Transverse colon (tissue), 4 donors: ENCODE results near the gene TTPAL. TPM values are rescaled to one million over a fixed set of nuclear protein-coding genes. Genes with fewer than 3 reads are reported as not detected.

Experiments
- DNase-seq: peaks from one replicate; pipeline ENCODE4 v3.0.0-alpha.2; 2019
- H3K27ac ChIP-seq, 4 donors: fragments of 200-600 bp; sonication (generic); 2 replicates each; pipeline ENCODE4 v1.5.1; 2016 to 2018; ENCODE audit warnings: inconsistent platforms in 4 of 4
- H3K27me3 ChIP-seq: fragments of 200-600 bp; sonication (generic); 2 replicates; pipeline ENCODE4 v1.5.1; 2017; ENCODE audit warnings: inconsistent platforms
- H3K36me3 ChIP-seq, 4 donors: fragments of 200-600 bp; sonication (generic); 2 replicates each; pipeline ENCODE4 v1.5.1; 2017 to 2019; ENCODE audit warnings: inconsistent platforms in 4 of 4
- H3K4me1 ChIP-seq, 4 donors: fragments of 200-600 bp; sonication (generic); 2 replicates each; pipeline ENCODE4 v1.5.1; 2017 to 2020; ENCODE audit warnings: inconsistent platforms in 4 of 4
- H3K4me3 ChIP-seq, 4 donors: fragments of 200-600 bp; sonication (generic); 1 replicate in 1 of 4; 2 replicates in 3 of 4; pipeline versions ENCODE4 v1.5.1 to v1.6.1; 2017 to 2019; ENCODE audit warnings: inconsistent platforms in 4 of 4
- H3K9me3 ChIP-seq, 2 donors: fragments of 200-600 bp; sonication (generic); 2 replicates each; pipeline ENCODE4 v1.5.1; 2017 to 2019; ENCODE audit warnings: inconsistent platforms in 2 of 2
- CTCF ChIP-seq, 5 experiments: fragments of 200-600 bp in 3 of 5; fragments of 450-650 bp in 2 of 5; sonication (generic) in 3 of 5; IDR thresholded peaks; 1 replicate in 2 of 5; 2 replicates in 3 of 5; pipeline ENCODE4 v1.5.1; 2016 to 2017; ENCODE audit warnings: antibody characterized with exemption in 5 of 5, inconsistent platforms in 3 of 5, mild to moderate bottlenecking in 2 of 5, moderate library complexity in 1 of 5
- EP300 ChIP-seq: sonication (generic); formaldehyde crosslinking; IDR thresholded peaks from one replicate; pipeline ENCODE4 v1.6.1; 2017; ENCODE audit warnings: antibody characterized with exemption, low read depth
- POLR2A ChIP-seq: fragments of 450-650 bp; IDR thresholded peaks from one replicate; pipeline ENCODE4 v1.6.1; 2016; ENCODE audit warnings: antibody characterized with exemption, mild to moderate bottlenecking, moderate library complexity
- POLR2AphosphoS5 ChIP-seq, 3 donors: sonication (generic); formaldehyde crosslinking; IDR thresholded peaks; one replicate each; pipeline ENCODE4 v1.6.1; 2016; ENCODE audit warnings: antibody characterized with exemption in 3 of 3
- WGBS, 2 donors: methylation state at CpG; one replicate each; pipeline ENCODE4 v1.1.5; 2018; ENCODE audit warnings: low coverage in 1 of 2; 5-methylcytosine and 5-hydroxymethylcytosine counted together
- in situ Hi-C, 4 donors: fragments of 200-750 bp; cut with MboI; loops; one replicate each; pipeline versions ENCODE4 v1.15.0 to v1.15.1; 2017; ENCODE audit warnings: low sequenced_read_pairs in 3 of 4, low pct_ligation_motif_present in 1 of 4, low pct_unique_long_range_greater_than_20kb in 1 of 4
- intact Hi-C: fragments of 100-400 bp; cut with DNase I; formaldehyde crosslinking; loops from one replicate; pipeline ENCODE4 v1.15.1; 2023; ENCODE audit warnings: low total_unique reads
- total RNA-seq, 4 donors: library from RNA; depleted of rRNA; stranded (reverse); fragments of >200 nt; gene quantifications; one replicate each; pipeline ENCODE4 v1.1.0, GENCODE V29; 2016

Gene TTPAL
- total RNA-seq, 4 donors from 2014 or later, result 6.8 to 20.9 (median 9.2) TPM

DNA sequence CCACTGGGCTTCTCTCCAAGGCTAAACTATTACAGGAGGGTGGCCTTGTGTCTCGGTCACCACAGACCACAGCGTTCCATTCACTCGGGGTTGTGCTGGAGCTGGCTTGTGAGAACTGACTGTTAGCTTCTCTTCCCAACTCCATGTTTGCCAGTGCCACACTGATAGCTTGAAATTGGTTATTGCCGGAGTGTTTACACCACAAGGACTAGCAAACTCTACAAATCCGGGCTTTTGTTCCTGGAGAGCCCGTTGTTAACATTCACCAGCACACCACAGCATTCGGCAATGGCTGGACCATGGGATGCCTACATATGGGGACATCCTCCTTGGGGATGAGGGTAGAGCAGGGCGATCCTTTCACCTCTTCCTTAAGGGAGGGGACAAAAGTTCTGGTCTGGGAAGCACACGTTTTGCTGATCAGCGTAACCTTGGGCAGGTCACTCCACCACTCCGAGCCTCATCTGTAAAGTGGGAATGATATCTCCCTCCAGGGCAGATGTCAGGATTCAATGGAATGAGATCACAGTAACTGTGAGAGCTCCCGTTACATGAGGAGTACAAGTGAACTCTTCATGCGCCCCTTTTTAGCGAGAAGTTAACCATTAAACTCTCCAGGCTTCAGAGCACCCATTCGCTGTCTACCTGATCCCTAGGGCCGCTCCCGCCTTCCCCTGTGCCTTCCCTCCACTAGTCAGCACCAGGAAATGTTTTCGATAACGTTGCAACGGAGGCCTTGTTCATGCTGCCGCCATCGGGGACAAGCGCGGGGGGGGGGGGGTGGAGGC is 41.7 kb upstream of the TTPAL start:
- Histone ChIP-seq H3K9me3 (no peaks in the 10 kb centered on the region), H3K36me3 (no peaks in the 10 kb centered on the region), H3K27ac (peak overlapping the region; percentile 79 to 89 (median 86)), H3K4me3 (no peak overlapping the region), H3K27me3 (no peaks in the 10 kb centered on the region), H3K4me1 (peaks cover 0 to 33% (median 21%) of the 10 kb centered on the region in 4 donors)
- TF ChIP-seq POLR2A, result peak; percentile 39
- TF ChIP-seq CTCF (IDR thresholded peaks at IDR 0.05), result no peak
- no peak for TF ChIP-seq EP300
- TF ChIP-seq POLR2AphosphoS5 (IDR thresholded peaks at IDR 0.05), result peak in 1 of 3 donors; percentile 27
- peak; percentile 81 for DNase-seq
- intact Hi-C loops (loop anchor here (5.0 kb wide), 1 partner anchor 562 kb away; no protein-coding TSS in a partner anchor), in situ Hi-C loops (no loop called here)
- 48 to 61% methylated on average over 6 to 24 of the region's 24 CpGs for whole genome bisulfite sequencing, 2 donors

DNA sequence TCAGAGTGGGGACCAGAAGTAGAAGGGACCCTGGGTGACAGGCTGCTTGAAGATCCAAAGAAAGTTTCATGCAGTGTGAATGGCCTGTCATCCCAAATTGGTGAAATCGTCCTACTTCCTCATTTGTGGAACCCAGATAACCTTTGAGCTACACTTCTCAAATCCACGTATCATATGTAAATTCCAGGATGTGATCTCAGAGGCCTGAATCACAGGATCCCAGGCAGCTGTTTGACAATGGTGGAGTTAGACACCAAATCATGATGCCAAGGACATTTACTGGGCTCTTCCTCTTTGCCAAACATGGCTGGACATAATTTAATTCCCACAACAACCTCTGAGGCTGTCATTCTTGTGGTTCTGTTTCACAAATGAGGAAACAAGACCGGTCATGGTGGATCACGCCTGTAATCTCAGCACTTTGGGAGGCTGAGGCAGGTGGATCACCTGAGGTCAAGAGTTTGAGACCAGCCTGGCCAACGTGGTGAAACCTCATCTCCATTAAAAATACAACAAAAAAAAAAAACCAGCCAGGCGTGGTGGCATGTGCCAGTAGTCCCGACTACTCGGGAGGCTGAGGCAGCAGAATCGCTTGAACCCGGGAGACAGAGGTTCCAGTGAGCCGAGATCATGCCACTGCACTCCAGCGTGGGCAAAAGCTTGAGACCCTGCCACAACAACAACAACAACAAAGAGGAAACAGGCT is 39.9 kb upstream of the TTPAL start:
- peak; percentile 31 for TF ChIP-seq POLR2A
- TF ChIP-seq POLR2AphosphoS5 (IDR thresholded peaks at IDR 0.05), result peak in 1 of 3 donors; percentile 16
- TF ChIP-seq EP300, result no peak
- no peak for TF ChIP-seq CTCF (IDR thresholded peaks at IDR 0.05)
- Histone ChIP-seq H3K36me3 (no peaks in the 10 kb centered on the region), H3K4me3 (no peak overlapping the region), H3K27me3 (no peaks in the 10 kb centered on the region), H3K27ac (peak overlapping the region; percentile 79 to 89 (median 86)), H3K9me3 (no peaks in the 10 kb centered on the region), H3K4me1 (peaks cover 0 to 35% (median 21%) of the 10 kb centered on the region in 4 donors)
- intact Hi-C loops, result no loop called here
- in situ Hi-C loops, result no loop called here
- 30 to 54% methylated on average over 2 to 12 of the region's 12 CpGs for WGBS, 2 donors
- peak; percentile 54 for DNase-seq

- intact Hi-C loops, result no loop called here
Observed at GRCh38 chr20:44436393-44436792, 39.3 kb upstream of the TTPAL start.

More at GRCh38 chr20:44436393-44436792, 39.3 kb upstream of the TTPAL start:
- no peak for DNase-seq
- H3K9me3 ChIP-seq, result no peaks in the 10 kb centered on the region
- H3K4me3 ChIP-seq, result no peak overlapping the region
- H3K27me3 ChIP-seq, result no peaks in the 10 kb centered on the region
- in situ Hi-C loops, result no loop called here
- H3K36me3 ChIP-seq, result no peaks in the 10 kb centered on the region
- TF ChIP-seq CTCF (IDR thresholded peaks at IDR 0.05), result no peak
- no peak for TF ChIP-seq POLR2AphosphoS5 (IDR thresholded peaks at IDR 0.05)
- peak overlapping the region; percentile 79 to 89 (median 86) for H3K27ac ChIP-seq
- WGBS, 2 donors, result 70% methylated on average over 12 of the region's 12 CpGs; no CpG with 5 or more reads in 1 of the 2 donors
- peaks cover 0 to 37% (median 21%) of the 10 kb centered on the region in 4 donors for H3K4me1 ChIP-seq
